Astrocyte of the spinal cord (primary cell): ENCODE data around the gene PRKAR2B.

ENCODE experiments used
- DNase-seq: peaks from one replicate; pipeline ENCODE4 v3.0.0; 2011; ENCODE audit warnings: low read depth, low spot score
- H3K4me3 ChIP-seq: 2 replicates; pipeline ENCODE4 v1.5.1; 2011; ENCODE audit warnings: low read depth, mild to moderate bottlenecking, low read length, moderate library complexity
- CTCF ChIP-seq: IDR thresholded peaks from 2 replicates; pipeline ENCODE4 v1.5.1; 2012; ENCODE audit warnings: low read depth, mild to moderate bottlenecking, low read length, inconsistent platforms
- in situ Hi-C: cut with HindIII; loops from 2 replicates; pipeline ENCODE4 v1.10.0; 2017; ENCODE audit warnings: low sequenced_read_pairs

PRKAR2B gene

GRCh38 chr7:107173691-107174406 is 129.3 kb downstream of the PRKAR2B start:
- in situ Hi-C loops, result no loop called here
- DNase-seq, result no peak
- no peak overlapping the region for H3K4me3 ChIP-seq
- no peak for TF ChIP-seq CTCF

GRCh38 chr7:107179326-107180164 is 135.0 kb downstream of the PRKAR2B start:
- H3K4me3 ChIP-seq, result no peak overlapping the region
- TF ChIP-seq CTCF, result no peak
- in situ Hi-C loops, result no loop called here
- DNase-seq, result peak; percentile 18

GRCh38 chr7:107180378-107180777 is 135.9 kb downstream of the PRKAR2B start:
- DNase-seq, result peak; percentile 71
- in situ Hi-C loops, result no loop called here

GRCh38 chr7:107181172-107181571 is 136.7 kb downstream of the PRKAR2B start:
- TF ChIP-seq CTCF, result no peak
- H3K4me3 ChIP-seq, result no peak overlapping the region
- in situ Hi-C loops, result no loop called here
- DNase-seq, result no peak

More at GRCh38 chr7:107180378-107180777, 135.9 kb downstream of the PRKAR2B start:
- no peak for TF ChIP-seq CTCF
- H3K4me3 ChIP-seq, result no peak overlapping the region

- no peak for DNase-seq
- no peak overlapping the region for H3K4me3 ChIP-seq
- TF ChIP-seq CTCF, result no peak
- in situ Hi-C loops, result no loop called here
Measured at GRCh38 chr7:107185716-107186115, 141.2 kb downstream of the PRKAR2B start.

- no peak overlapping the region for H3K4me3 ChIP-seq
Measured at GRCh38 chr7:107186240-107186639, 141.7 kb downstream of the PRKAR2B start.

More at GRCh38 chr7:107186240-107186639, 141.7 kb downstream of the PRKAR2B start:
- in situ Hi-C loops, result no loop called here
- no peak for DNase-seq
- TF ChIP-seq CTCF, result no peak
